ENCODE measurements around the gene NAA16.

Gene NAA16

DNA sequence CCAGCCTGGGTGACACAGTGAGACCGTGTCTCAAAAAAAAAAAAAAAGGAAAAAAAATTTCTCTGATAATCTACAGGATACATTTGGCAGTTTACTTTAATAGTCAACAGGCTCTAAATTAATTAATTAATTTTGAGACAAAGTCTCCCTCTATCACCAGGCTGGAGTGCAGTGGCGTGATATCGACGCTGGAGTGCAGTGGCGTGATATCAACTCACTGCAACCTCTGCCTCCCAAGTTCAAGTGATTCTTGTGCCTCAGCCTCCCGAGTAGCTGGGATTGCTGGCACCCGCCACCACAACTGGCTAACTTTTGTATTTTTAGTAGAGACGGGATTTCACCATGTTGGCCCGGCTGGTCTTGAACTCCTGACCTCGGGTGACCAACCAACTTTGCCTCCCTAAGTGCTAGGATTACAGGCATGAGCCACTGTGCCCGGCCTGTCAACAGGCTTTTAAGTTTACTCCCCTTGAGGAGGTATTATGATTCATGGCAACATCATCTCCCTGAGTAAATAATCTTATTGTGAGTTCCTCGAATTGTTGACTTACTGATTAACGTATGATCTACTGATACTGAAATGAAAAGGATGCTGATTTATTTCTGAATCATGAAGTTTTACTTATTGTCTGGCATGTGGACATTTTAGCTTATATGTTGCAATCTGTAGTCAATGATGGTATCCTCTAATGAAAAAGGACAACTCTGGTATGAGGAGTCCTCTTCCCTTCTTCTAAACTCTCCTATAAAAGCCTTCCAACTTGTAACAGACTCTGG, 26.4 kb upstream of the NAA16 start:
- peaks cover 17% of the 10 kb centered on the region for H3K4me1 ChIP-seq (ENCODE audit: control insufficient read depth, insufficient read depth, low read length)
- no peaks in the 10 kb centered on the region for H3K27me3 ChIP-seq (ENCODE audit: control insufficient read depth, insufficient read depth, low read length)
- H3K9me3 ChIP-seq (ENCODE audit: control insufficient read depth, insufficient read depth, low read depth, low read length), result no peaks in the 10 kb centered on the region
- no peak overlapping the region for H3K4me3 ChIP-seq (ENCODE audit: low read depth, low read length)
- H3K36me3 ChIP-seq (ENCODE audit: control insufficient read depth, insufficient read depth, low read length), result no peaks in the 10 kb centered on the region
- no peak overlapping the region for H3K27ac ChIP-seq (ENCODE audit: low read depth, low read length)
- no peak overlapping the region for H3K9ac ChIP-seq (ENCODE audit: low read length)

DNA sequence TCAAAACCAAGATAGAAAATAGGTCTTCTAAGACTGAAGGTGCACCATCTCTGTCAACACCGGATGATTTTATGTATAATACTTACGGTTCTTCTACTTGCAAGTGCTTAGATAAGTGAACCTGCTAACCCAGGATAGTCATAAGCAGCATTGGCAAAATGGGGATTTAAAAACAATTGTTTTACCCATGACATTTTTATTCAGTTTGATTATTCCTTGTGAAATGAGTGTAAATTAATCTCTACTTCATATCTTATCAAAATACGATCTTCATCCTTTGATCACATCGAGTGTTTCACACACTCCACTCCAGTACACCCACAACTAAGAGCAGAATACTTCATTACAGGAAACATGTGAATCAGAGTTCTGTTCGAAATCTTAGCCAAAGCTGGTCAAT, 24.7 kb upstream of the NAA16 start:
- Histone ChIP-seq H3K27me3 (ENCODE audit: control insufficient read depth, insufficient read depth, low read length) (no peaks in the 10 kb centered on the region), H3K36me3 (ENCODE audit: control insufficient read depth, insufficient read depth, low read length) (no peaks in the 10 kb centered on the region), H3K4me3 (ENCODE audit: low read depth, low read length) (no peak overlapping the region), H3K9me3 (ENCODE audit: control insufficient read depth, insufficient read depth, low read depth, low read length) (no peaks in the 10 kb centered on the region), H3K9ac (ENCODE audit: low read length) (no peak overlapping the region), H3K4me1 (ENCODE audit: control insufficient read depth, insufficient read depth, low read length) (peaks cover 15% of the 10 kb centered on the region), H3K27ac (ENCODE audit: low read depth, low read length) (0 out of 2 replicates have a peak overlapping the region, but pooled peaks have one; percentile 23)

DNA sequence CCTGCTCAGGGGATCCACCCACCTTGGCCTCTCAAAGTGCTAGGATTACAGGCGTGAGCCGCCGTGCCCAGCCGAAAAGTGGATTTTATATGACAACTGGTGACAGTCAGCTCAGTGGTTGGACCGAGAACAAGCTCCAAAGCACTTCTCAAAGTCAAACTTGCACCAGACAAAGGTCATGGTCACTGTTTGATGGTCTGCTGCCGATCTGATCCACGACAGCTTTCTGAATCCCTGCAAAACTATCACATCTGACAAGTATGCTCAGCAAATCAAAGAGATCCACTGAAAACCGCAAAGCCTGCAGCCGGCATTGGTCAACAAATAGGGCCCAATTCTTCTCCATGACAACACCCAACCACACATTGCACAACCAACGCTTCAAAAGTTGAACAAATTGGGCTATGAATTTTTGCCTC, 21.6 kb upstream of the NAA16 start:
- H3K4me3 ChIP-seq (ENCODE audit: low read depth, low read length), result no peak overlapping the region
- no peaks in the 10 kb centered on the region for H3K9me3 ChIP-seq (ENCODE audit: control insufficient read depth, insufficient read depth, low read depth, low read length)
- H3K9ac ChIP-seq (ENCODE audit: low read length), result no peak overlapping the region
- peaks cover 15% of the 10 kb centered on the region for H3K4me1 ChIP-seq (ENCODE audit: control insufficient read depth, insufficient read depth, low read length)
- no peaks in the 10 kb centered on the region for H3K36me3 ChIP-seq (ENCODE audit: control insufficient read depth, insufficient read depth, low read length)
- no peak overlapping the region for H3K27ac ChIP-seq (ENCODE audit: low read depth, low read length)
- no peaks in the 10 kb centered on the region for H3K27me3 ChIP-seq (ENCODE audit: control insufficient read depth, insufficient read depth, low read length)

DNA sequence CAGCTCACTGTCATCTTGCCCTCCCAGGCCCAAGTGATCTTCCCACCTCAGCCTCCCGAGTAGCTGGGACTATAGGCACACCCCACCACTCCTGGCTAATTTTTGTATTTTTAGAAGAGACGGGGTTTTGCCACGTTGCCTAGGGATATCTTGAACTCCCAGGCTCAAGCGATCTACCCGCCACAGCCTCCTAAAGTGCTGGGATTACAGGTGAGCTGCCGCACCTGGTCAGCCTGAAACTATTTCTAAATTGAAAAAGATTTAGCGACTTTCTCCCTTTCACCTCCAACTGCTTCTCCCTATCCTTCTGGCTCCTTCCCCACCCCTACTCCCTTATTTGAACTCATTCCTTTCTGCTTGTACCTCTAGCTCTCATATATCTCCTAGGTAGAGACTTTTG, 19.8 kb upstream of the NAA16 start:
- no peaks in the 10 kb centered on the region for H3K36me3 ChIP-seq (ENCODE audit: control insufficient read depth, insufficient read depth, low read length)
- H3K4me1 ChIP-seq (ENCODE audit: control insufficient read depth, insufficient read depth, low read length), result peaks cover 15% of the 10 kb centered on the region
- no peaks in the 10 kb centered on the region for H3K27me3 ChIP-seq (ENCODE audit: control insufficient read depth, insufficient read depth, low read length)
- no peak overlapping the region for H3K4me3 ChIP-seq (ENCODE audit: low read depth, low read length)
- no peak overlapping the region for H3K9ac ChIP-seq (ENCODE audit: low read length)
- no peak overlapping the region for H3K27ac ChIP-seq (ENCODE audit: low read depth, low read length)
- 0 out of 2 replicates have a peak, but pooled peaks cover 2% of the 10 kb centered on the region for H3K9me3 ChIP-seq (ENCODE audit: control insufficient read depth, insufficient read depth, low read depth, low read length)

DNA sequence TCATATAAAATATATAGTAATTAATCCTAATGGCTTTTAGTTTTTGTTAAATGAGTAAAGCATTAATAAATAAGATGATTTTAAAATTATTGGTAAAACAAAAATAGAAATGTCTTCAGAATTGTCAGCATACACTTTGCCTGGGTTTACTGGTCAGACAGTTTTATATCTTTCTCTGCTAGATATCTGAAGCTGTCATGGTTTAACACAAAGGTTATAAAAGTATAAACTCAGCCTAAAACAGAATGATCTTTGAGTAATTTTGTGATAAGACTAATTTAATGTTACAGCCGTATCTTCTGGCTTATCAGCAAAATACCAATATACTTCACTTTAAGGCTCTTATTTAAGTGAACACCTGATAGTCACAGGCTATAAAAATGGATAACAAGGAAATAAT, 17.8 kb upstream of the NAA16 start:
- Histone ChIP-seq H3K36me3 (ENCODE audit: control insufficient read depth, insufficient read depth, low read length) (no peaks in the 10 kb centered on the region), H3K27ac (ENCODE audit: low read depth, low read length) (no peak overlapping the region), H3K27me3 (ENCODE audit: control insufficient read depth, insufficient read depth, low read length) (no peaks in the 10 kb centered on the region), H3K9me3 (ENCODE audit: control insufficient read depth, insufficient read depth, low read depth, low read length) (0 out of 2 replicates have a peak, but pooled peaks cover 2% of the 10 kb centered on the region), H3K4me1 (ENCODE audit: control insufficient read depth, insufficient read depth, low read length) (no peaks in the 10 kb centered on the region), H3K4me3 (ENCODE audit: low read depth, low read length) (no peak overlapping the region), H3K9ac (ENCODE audit: low read length) (no peak overlapping the region)

DNA sequence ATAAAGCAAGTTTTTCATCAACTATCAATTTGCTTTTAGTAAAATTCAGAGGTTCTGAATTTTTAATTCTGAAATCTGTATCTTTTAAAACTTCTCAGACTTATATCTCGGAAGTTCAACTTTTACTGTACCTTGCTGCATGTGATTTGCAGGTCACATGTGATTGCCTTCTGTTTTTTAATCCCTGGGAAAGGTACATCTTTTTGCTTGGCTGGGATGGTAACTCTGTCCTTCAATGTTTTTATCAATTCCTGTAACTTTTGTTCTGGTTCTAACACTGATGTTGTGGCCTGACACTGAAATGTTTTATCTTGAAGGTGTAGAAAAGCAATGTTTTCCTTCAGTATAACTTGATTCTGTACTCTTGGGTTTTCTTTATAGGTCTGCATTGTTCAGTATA, 16.2 kb upstream of the NAA16 start:
- Histone ChIP-seq H3K27me3 (ENCODE audit: control insufficient read depth, insufficient read depth, low read length) (no peaks in the 10 kb centered on the region), H3K27ac (ENCODE audit: low read depth, low read length) (no peak overlapping the region), H3K36me3 (ENCODE audit: control insufficient read depth, insufficient read depth, low read length) (no peaks in the 10 kb centered on the region), H3K9me3 (ENCODE audit: control insufficient read depth, insufficient read depth, low read depth, low read length) (0 out of 2 replicates have a peak, but pooled peaks cover 2% of the 10 kb centered on the region), H3K9ac (ENCODE audit: low read length) (no peak overlapping the region), H3K4me1 (ENCODE audit: control insufficient read depth, insufficient read depth, low read length) (no peaks in the 10 kb centered on the region), H3K4me3 (ENCODE audit: low read depth, low read length) (no peak overlapping the region)

DNA sequence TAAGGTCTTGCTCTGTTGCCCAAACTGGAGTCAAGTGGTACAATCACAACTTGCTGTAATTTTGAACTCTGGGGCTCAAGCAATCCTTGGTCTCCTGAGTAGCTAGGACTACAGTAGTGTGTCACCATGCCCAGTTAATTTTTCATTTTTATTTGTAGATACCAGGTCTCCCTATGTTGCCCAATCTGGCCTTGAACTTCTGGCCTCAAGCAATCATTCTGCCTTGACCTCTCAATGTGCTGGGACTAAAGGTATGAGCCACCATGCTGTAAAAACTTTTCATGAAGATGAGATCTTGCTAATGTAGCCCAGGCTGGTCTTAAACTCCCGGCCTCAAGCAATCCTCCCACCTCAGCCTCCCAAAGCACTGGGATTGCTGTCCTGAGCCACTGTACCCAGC, 15.1 kb upstream of the NAA16 start:
- H3K27ac ChIP-seq (ENCODE audit: low read depth, low read length), result no peak overlapping the region
- 0 out of 2 replicates have a peak, but pooled peaks cover 2% of the 10 kb centered on the region for H3K9me3 ChIP-seq (ENCODE audit: control insufficient read depth, insufficient read depth, low read depth, low read length)
- no peaks in the 10 kb centered on the region for H3K36me3 ChIP-seq (ENCODE audit: control insufficient read depth, insufficient read depth, low read length)
- no peak overlapping the region for H3K9ac ChIP-seq (ENCODE audit: low read length)
- H3K4me1 ChIP-seq (ENCODE audit: control insufficient read depth, insufficient read depth, low read length), result no peaks in the 10 kb centered on the region
- H3K4me3 ChIP-seq (ENCODE audit: low read depth, low read length), result no peak overlapping the region
- no peaks in the 10 kb centered on the region for H3K27me3 ChIP-seq (ENCODE audit: control insufficient read depth, insufficient read depth, low read length)

DNA sequence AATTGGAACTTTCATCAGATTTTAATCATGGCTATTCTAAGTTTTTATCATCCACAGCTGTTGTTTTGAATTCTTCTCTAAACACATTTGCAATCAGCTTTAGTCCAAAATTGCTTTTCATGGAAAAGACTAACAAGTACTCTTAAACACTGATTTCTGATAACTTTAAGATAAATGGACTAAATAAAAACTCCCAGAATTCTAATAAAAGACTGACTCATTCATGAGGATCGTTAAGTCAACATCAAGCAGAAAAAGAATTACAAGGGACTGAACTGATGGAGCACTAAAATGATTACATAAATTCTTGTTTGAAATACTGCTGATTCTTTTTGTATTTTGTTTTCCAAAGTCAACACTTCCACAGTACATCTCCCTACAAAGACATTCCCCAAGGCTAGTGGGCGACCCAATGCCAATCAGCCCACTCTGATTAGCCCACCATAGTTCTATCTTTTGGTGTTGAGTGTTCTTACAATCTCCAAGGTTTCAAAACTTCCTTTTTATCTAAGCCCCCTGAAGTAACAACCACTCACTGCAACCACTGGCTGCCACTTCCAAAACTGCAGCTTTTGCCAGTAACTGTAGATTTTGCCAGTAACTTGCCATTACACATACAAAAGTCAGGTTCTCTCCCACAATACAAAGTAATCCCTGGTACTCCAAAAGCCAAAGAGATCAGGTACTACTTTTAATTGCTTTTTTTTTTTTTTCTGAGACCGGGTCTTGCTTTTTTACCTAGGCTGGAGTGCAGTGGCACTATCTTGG, 14.0 kb upstream of the NAA16 start:
- H3K4me1 ChIP-seq (ENCODE audit: control insufficient read depth, insufficient read depth, low read length), result no peaks in the 10 kb centered on the region
- H3K9me3 ChIP-seq (ENCODE audit: control insufficient read depth, insufficient read depth, low read depth, low read length), result 0 out of 2 replicates have a peak, but pooled peaks cover 2% of the 10 kb centered on the region
- H3K4me3 ChIP-seq (ENCODE audit: low read depth, low read length), result no peak overlapping the region
- no peaks in the 10 kb centered on the region for H3K36me3 ChIP-seq (ENCODE audit: control insufficient read depth, insufficient read depth, low read length)
- no peaks in the 10 kb centered on the region for H3K27me3 ChIP-seq (ENCODE audit: control insufficient read depth, insufficient read depth, low read length)
- no peak overlapping the region for H3K9ac ChIP-seq (ENCODE audit: low read length)
- no peak overlapping the region for H3K27ac ChIP-seq (ENCODE audit: low read depth, low read length)

DNA sequence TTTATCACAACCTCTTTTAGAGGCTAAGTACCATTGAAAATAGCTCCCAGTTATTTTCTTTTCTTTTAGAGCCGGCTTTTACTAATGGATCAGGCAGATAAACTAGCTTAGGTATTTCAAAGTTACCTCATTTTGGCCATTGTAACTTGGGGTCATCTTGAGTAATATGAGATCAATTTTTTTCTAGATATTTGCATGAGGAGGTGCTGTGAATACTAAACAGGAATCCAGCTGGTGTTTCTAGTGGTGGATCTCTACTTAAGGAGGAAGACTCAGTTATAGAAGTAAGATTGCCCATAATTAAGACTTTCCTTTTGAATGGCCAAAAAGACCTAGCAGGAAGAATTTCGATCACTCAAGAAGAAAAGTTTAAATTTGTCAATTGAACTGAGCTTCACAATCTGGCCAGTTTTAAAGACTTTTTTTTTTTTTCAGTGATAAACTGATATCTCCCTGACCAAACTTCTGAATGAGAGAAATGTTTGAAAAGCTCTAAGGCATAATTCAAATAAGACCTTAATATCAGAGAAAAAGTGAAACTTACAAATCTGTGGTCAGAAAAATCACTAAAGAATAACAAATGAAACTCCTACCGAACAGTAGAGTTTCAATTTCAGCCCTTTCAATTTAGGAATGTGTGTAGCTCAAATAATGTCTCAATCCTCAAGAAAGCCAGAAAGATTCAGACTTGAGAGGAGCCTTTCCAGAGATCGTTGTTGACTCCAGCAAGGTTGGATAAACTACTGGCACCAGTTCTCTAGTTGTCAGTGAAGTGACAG, 11.6 kb upstream of the NAA16 start:
- Histone ChIP-seq H3K9ac (ENCODE audit: low read length) (no peak overlapping the region), H3K36me3 (ENCODE audit: control insufficient read depth, insufficient read depth, low read length) (no peaks in the 10 kb centered on the region), H3K4me1 (ENCODE audit: control insufficient read depth, insufficient read depth, low read length) (no peaks in the 10 kb centered on the region), H3K4me3 (ENCODE audit: low read depth, low read length) (no peak overlapping the region), H3K9me3 (ENCODE audit: control insufficient read depth, insufficient read depth, low read depth, low read length) (0 out of 2 replicates have a peak, but pooled peaks cover 2% of the 10 kb centered on the region), H3K27ac (ENCODE audit: low read depth, low read length) (no peak overlapping the region), H3K27me3 (ENCODE audit: control insufficient read depth, insufficient read depth, low read length) (no peaks in the 10 kb centered on the region)

DNA sequence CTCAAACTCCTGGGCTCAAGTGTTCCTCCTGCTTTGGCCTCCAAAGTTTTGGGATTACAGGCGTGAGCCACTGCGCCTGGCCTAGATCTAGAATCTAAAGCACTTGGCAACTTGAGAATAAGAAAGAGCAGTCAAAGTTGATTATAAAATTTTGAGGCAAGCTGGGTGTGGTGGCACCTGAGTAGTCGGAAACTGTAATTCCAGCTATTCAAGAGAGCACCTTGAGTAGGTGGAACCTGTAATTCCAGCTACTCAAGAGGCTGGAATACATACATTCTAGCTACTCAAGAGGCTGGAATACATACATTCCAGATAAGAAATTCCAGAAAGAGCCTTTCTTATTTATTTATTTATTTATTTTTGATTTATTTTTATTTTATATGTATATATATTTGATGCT, 8.3 kb upstream of the NAA16 start:
- Histone ChIP-seq H3K4me1 (ENCODE audit: control insufficient read depth, insufficient read depth, low read length) (no peaks in the 10 kb centered on the region), H3K4me3 (ENCODE audit: low read depth, low read length) (no peak overlapping the region), H3K36me3 (ENCODE audit: control insufficient read depth, insufficient read depth, low read length) (no peaks in the 10 kb centered on the region), H3K27me3 (ENCODE audit: control insufficient read depth, insufficient read depth, low read length) (no peaks in the 10 kb centered on the region), H3K27ac (ENCODE audit: low read depth, low read length) (no peak overlapping the region), H3K9ac (ENCODE audit: low read length) (no peak overlapping the region), H3K9me3 (ENCODE audit: control insufficient read depth, insufficient read depth, low read depth, low read length) (no peaks in the 10 kb centered on the region)

Measured in HUES6 (cell line).